ENCODE data around the gene DCAF7.

DCAF7 gene

GRCh38 chr17:63595132-63595531 lies 44.9 kb downstream of the DCAF7 start:
- no peak for DNase-seq

- DNase-seq = no peak
These were observed 46.7 kb downstream of the DCAF7 start for GRCh38 chr17:63596856-63597586.

GRCh38 chr17:63598281-63598680 lies 48.0 kb downstream of the DCAF7 start:
- no peak for DNase-seq

GRCh38 chr17:63600569-63601438 lies 50.5 kb downstream of the DCAF7 start, which contains the start of gene TACO1:
TACO1 (plus strand) TSS chr17:63600895; CDS start chr17:63601084, 189 bp downstream.
- DNase-seq = peak; percentile 60

GRCh38 chr17:63601439-63602371 lies 51.4 kb downstream of the DCAF7 start:
- no peak for DNase-seq

- DNase-seq = no peak
These were observed 59.7 kb downstream of the DCAF7 start for GRCh38 chr17:63609816-63610573.

GRCh38 chr17:63610854-63611253 lies 60.6 kb downstream of the DCAF7 start:
- no peak for DNase-seq

GRCh38 chr17:63611354-63611753 lies 61.1 kb downstream of the DCAF7 start:
- DNase-seq = no peak

- DNase-seq = no peak
These were observed 63.4 kb downstream of the DCAF7 start for GRCh38 chr17:63613663-63614062.

GRCh38 chr17:63621229-63621683 lies 71.0 kb downstream of the DCAF7 start:
- no peak for DNase-seq

GRCh38 chr17:63621684-63622573 lies 71.7 kb downstream of the DCAF7 start, which contains the start of gene MAP3K3:
MAP3K3 (plus strand) TSS chr17:63622417; CDS start chr17:63622760, 343 bp downstream.
- peak; percentile 87 for DNase-seq

GRCh38 chr17:63622574-63623390 lies 72.5 kb downstream of the DCAF7 start:
- peak; percentile 54 for DNase-seq

GRCh38 chr17:63623786-63624530 lies 73.7 kb downstream of the DCAF7 start:
- no peak for DNase-seq

- no peak for DNase-seq
These were observed 74.2 kb downstream of the DCAF7 start for GRCh38 chr17:63624531-63624880.

- DNase-seq = no peak
These were observed 76.4 kb downstream of the DCAF7 start for GRCh38 chr17:63626551-63627180.

- no peak for DNase-seq
These were observed 79.3 kb downstream of the DCAF7 start for GRCh38 chr17:63629627-63630026.

- no peak for DNase-seq
These were observed 80.8 kb downstream of the DCAF7 start for GRCh38 chr17:63631062-63631461.

GRCh38 chr17:63631626-63632025 lies 81.3 kb downstream of the DCAF7 start:
- no peak for DNase-seq

GRCh38 chr17:63633742-63634141 lies 83.5 kb downstream of the DCAF7 start:
- no peak for DNase-seq
